Measurements from ENCODE around the gene PXMP4. TPM values are rescaled to one million over a fixed set of nuclear protein-coding genes. Genes with fewer than 3 reads are reported as not detected.

The PXMP4 gene
- total and polyA plus RNA-seq, 3 experiments from 2014 or later, result 8.4 to 23.6 (median 9.1) TPM

- Histone ChIP-seq H3K9me3 (ENCODE audit: low read length) (no peaks in the 10 kb centered on the region), H3K36me3 (ENCODE audit: insufficient read depth, low read length) (no peaks in the 10 kb centered on the region), H3K4me3 (ENCODE audit: low read length) (peak overlapping the region; percentile 37), H3K4me1 (ENCODE audit: insufficient read depth, low read length) (peaks cover 34% of the 10 kb centered on the region), H3K27me3 (ENCODE audit: insufficient read depth, low read length, poor library complexity, severe bottlenecking) (no peaks in the 10 kb centered on the region), H3K27ac (ENCODE audit: low read depth, low read length) (peak overlapping the region; percentile 43)
- no peaks in the 10 kb centered on the region for H3K36me3 Mint-ChIP-seq
- H3K9me3 Mint-ChIP-seq, result no peaks in the 10 kb centered on the region
- H3K27ac Mint-ChIP-seq, result peak overlapping the region in 7 of 8 donors; percentile 17 to 88 (median 68)
- ChIA-PET POLR2A (interaction anchor here (1.1 to 1.6 kb wide), 3 partner anchors 17 to 35 kb away, joined by 4 to 5 read pairs (median 5); partner anchors contain the start of gene PXMP4), CTCF (interaction anchor here (0.6 to 9.3 kb wide), 3 partner anchors 9 to 21 kb away, joined by 3 to 103 read pairs (median 10); partner anchors contain the start of gene ACTL10)
- DNase-seq, result no peak
- no peaks in the 10 kb centered on the region for H3K27me3 Mint-ChIP-seq
- peak overlapping the region; percentile 61 to 89 (median 73) for H3K4me3 Mint-ChIP-seq
- H3K4me1 Mint-ChIP-seq, result peaks cover 35 to 55% (median 52%) of the 10 kb centered on the region in 3 donors
Measured at GRCh38 chr20:33684533-33685327, 35.4 kb downstream of the PXMP4 start.

GRCh38 chr20:33681728-33682353, 38.3 kb downstream of the PXMP4 start:
- peak overlapping the region in 4 of 8 donors; percentile 4 to 87 (median 36) for H3K27ac Mint-ChIP-seq
- no peaks in the 10 kb centered on the region for H3K36me3 ChIP-seq (ENCODE audit: insufficient read depth, low read length)
- no peaks in the 10 kb centered on the region for H3K9me3 Mint-ChIP-seq
- DNase-seq, result no peak
- no peaks in the 10 kb centered on the region for H3K27me3 Mint-ChIP-seq
- peaks cover 44% of the 10 kb centered on the region for H3K4me1 ChIP-seq (ENCODE audit: insufficient read depth, low read length)
- no peak overlapping the region for H3K4me3 ChIP-seq (ENCODE audit: low read length)
- H3K27ac ChIP-seq (ENCODE audit: low read depth, low read length), result no peak overlapping the region
- H3K4me1 Mint-ChIP-seq, result peaks cover 33 to 57% (median 52%) of the 10 kb centered on the region in 3 donors
- no peaks in the 10 kb centered on the region for H3K36me3 Mint-ChIP-seq
- no peaks in the 10 kb centered on the region for H3K27me3 ChIP-seq (ENCODE audit: insufficient read depth, low read length, poor library complexity, severe bottlenecking)
- CTCF ChIA-PET, result interaction anchor here (1.8 to 9.3 kb wide), 2 partner anchors 13 to 38 kb away, joined by 5 to 103 read pairs; partner anchors contain the start of genes ACTL10 and PXMP4
- H3K4me3 Mint-ChIP-seq, result peak overlapping the region in 1 of 7 donors; percentile 63
- no peaks in the 10 kb centered on the region for H3K9me3 ChIP-seq (ENCODE audit: low read length)
- POLR2A ChIA-PET, result no interaction called here

- H3K9me3 Mint-ChIP-seq, result no peaks in the 10 kb centered on the region
- POLR2A ChIA-PET, result no interaction called here
- Histone ChIP-seq H3K4me3 (ENCODE audit: low read length) (no peak overlapping the region), H3K36me3 (ENCODE audit: insufficient read depth, low read length) (no peaks in the 10 kb centered on the region), H3K27ac (ENCODE audit: low read depth, low read length) (no peak overlapping the region), H3K9me3 (ENCODE audit: low read length) (no peaks in the 10 kb centered on the region), H3K4me1 (ENCODE audit: insufficient read depth, low read length) (peaks cover 41% of the 10 kb centered on the region), H3K27me3 (ENCODE audit: insufficient read depth, low read length, poor library complexity, severe bottlenecking) (no peaks in the 10 kb centered on the region)
- peak overlapping the region in 2 of 8 donors; percentile 30 to 43 for H3K27ac Mint-ChIP-seq
- no peaks in the 10 kb centered on the region for H3K36me3 Mint-ChIP-seq
- H3K4me3 Mint-ChIP-seq, result peak overlapping the region in 1 of 7 donors; percentile 12
- H3K4me1 Mint-ChIP-seq, result peaks cover 29 to 53% (median 47%) of the 10 kb centered on the region in 3 donors
- CTCF ChIA-PET, result interaction anchor here (0.6 to 9.3 kb wide), 4 partner anchors 12 to 232 kb away, joined by 3 to 103 read pairs (median 4); partner anchors contain the start of genes ACTL10, PXMP4 and ZNF341
- DNase-seq, result no peak
- no peaks in the 10 kb centered on the region for H3K27me3 Mint-ChIP-seq
Measured at GRCh38 chr20:33681288-33681687, 38.8 kb downstream of the PXMP4 start.

- H3K4me3 Mint-ChIP-seq, result peak overlapping the region in 2 of 7 donors; percentile 45 to 68
- no peaks in the 10 kb centered on the region for H3K9me3 Mint-ChIP-seq
- no peak for DNase-seq
- no peak overlapping the region for H3K27ac ChIP-seq (ENCODE audit: low read depth, low read length)
- no peaks in the 10 kb centered on the region for H3K27me3 ChIP-seq (ENCODE audit: insufficient read depth, low read length, poor library complexity, severe bottlenecking)
- H3K36me3 Mint-ChIP-seq, result no peaks in the 10 kb centered on the region
- CTCF ChIA-PET, result interaction anchor here (0.6 to 9.3 kb wide), 6 partner anchors 12 to 232 kb away, joined by 3 to 103 read pairs (median 4); partner anchors contain the start of genes ACTL10, PXMP4 and ZNF341
- no peaks in the 10 kb centered on the region for H3K36me3 ChIP-seq (ENCODE audit: insufficient read depth, low read length)
- POLR2A ChIA-PET, result interaction anchor here (0.8 kb wide), 1 partner anchor 40 kb away, joined by 3 read pairs; the partner anchor contains the start of gene PXMP4
- H3K27ac Mint-ChIP-seq, result peak overlapping the region in 4 of 8 donors; percentile 55 to 71 (median 63)
- H3K4me1 ChIP-seq (ENCODE audit: insufficient read depth, low read length), result peaks cover 41% of the 10 kb centered on the region
- H3K4me3 ChIP-seq (ENCODE audit: low read length), result no peak overlapping the region
- H3K4me1 Mint-ChIP-seq, result peaks cover 29 to 53% (median 47%) of the 10 kb centered on the region in 3 donors
- H3K27me3 Mint-ChIP-seq, result no peaks in the 10 kb centered on the region
- no peaks in the 10 kb centered on the region for H3K9me3 ChIP-seq (ENCODE audit: low read length)
Measured at GRCh38 chr20:33680686-33681085, 39.4 kb downstream of the PXMP4 start.

- Mint-ChIP-seq H3K9me3 (no peaks in the 10 kb centered on the region), H3K4me3 (peak overlapping the region; percentile 3 to 57 (median 41)), H3K27ac (peak overlapping the region; percentile 26 to 83 (median 68)), H3K27me3 (no peaks in the 10 kb centered on the region), H3K4me1 (peaks cover 28 to 49% (median 47%) of the 10 kb centered on the region in 3 donors), H3K36me3 (no peaks in the 10 kb centered on the region)
- ChIA-PET CTCF (interaction anchor here (1.0 to 9.3 kb wide), 6 partner anchors 11 to 222 kb away, joined by 3 to 103 read pairs (median 4); partner anchors contain the start of genes ACTL10, C20orf144 and PXMP4), POLR2A (interaction anchor here (0.8 to 2.9 kb wide), 7 partner anchors 9 to 52 kb away, joined by 3 to 24 read pairs (median 4); partner anchors contain the start of genes ACTL10, PXMP4 and ZNF341)
- no peaks in the 10 kb centered on the region for H3K9me3 ChIP-seq (ENCODE audit: low read length)
- no peaks in the 10 kb centered on the region for H3K27me3 ChIP-seq (ENCODE audit: insufficient read depth, low read length, poor library complexity, severe bottlenecking)
- peaks cover 39% of the 10 kb centered on the region for H3K4me1 ChIP-seq (ENCODE audit: insufficient read depth, low read length)
- DNase-seq, result peak in 4 of 5 donors; percentile 23 to 76 (median 35)
- H3K27ac ChIP-seq (ENCODE audit: low read depth, low read length), result no peak overlapping the region
- no peaks in the 10 kb centered on the region for H3K36me3 ChIP-seq (ENCODE audit: insufficient read depth, low read length)
- H3K4me3 ChIP-seq (ENCODE audit: low read length), result no peak overlapping the region
Measured at GRCh38 chr20:33679758-33680485, 40.2 kb downstream of the PXMP4 start.

GRCh38 chr20:33677991-33678702, 42.0 kb downstream of the PXMP4 start:
- no peak overlapping the region for H3K27ac ChIP-seq (ENCODE audit: low read depth, low read length)
- POLR2A ChIA-PET, result interaction anchor here (0.5 to 2.9 kb wide), 2 partner anchors 10 to 40 kb away, joined by 6 to 24 read pairs; partner anchors contain the start of gene ACTL10
- H3K27ac Mint-ChIP-seq, result peak overlapping the region in 5 of 8 donors; percentile 64 to 92 (median 73)

More at GRCh38 chr20:33677991-33678702, 42.0 kb downstream of the PXMP4 start:
- no peaks in the 10 kb centered on the region for H3K27me3 Mint-ChIP-seq
- no peaks in the 10 kb centered on the region for H3K9me3 ChIP-seq (ENCODE audit: low read length)
- H3K4me1 ChIP-seq (ENCODE audit: insufficient read depth, low read length), result peaks cover 47% of the 10 kb centered on the region
- H3K9me3 Mint-ChIP-seq, result no peaks in the 10 kb centered on the region
- CTCF ChIA-PET, result interaction anchor here (9.3 kb wide), 1 partner anchor 9 kb away, joined by 103 read pairs; the partner anchor contains the start of gene ACTL10
- H3K4me1 Mint-ChIP-seq, result peaks cover 33 to 57% (median 54%) of the 10 kb centered on the region in 3 donors
- no peaks in the 10 kb centered on the region for H3K36me3 ChIP-seq (ENCODE audit: insufficient read depth, low read length)
- H3K4me3 Mint-ChIP-seq, result peak overlapping the region in 4 of 7 donors; percentile 11 to 79 (median 54)
- no peak overlapping the region for H3K4me3 ChIP-seq (ENCODE audit: low read length)
- H3K27me3 ChIP-seq (ENCODE audit: insufficient read depth, low read length, poor library complexity, severe bottlenecking), result no peaks in the 10 kb centered on the region
- peaks cover 0 to 2% (median 0%) of the 10 kb centered on the region in 3 donors for H3K36me3 Mint-ChIP-seq
- no peak for DNase-seq
